GM18867 (cell line): Measurements from ENCODE around the gene PSIP1.
A peak's percentile ranks its signal among the peaks of the same experiment; 100 is the strongest.
"Not testable (repeated sequence)": the region's sequence is repeated elsewhere in the genome, so short reads cannot be mapped to it uniquely, and the experiment has no call there.

ENCODE experiments used
- ATAC-seq: cut with Tn5 transposase; IDR thresholded peaks from one replicate; pipeline ENCODE4 v1.9.1; 2021; ENCODE audit warnings: mild to moderate bottlenecking, moderate library complexity; ENCODE audit not compliant: unreplicated experiment

Gene PSIP1

GRCh38 chr9:15505921-15506320 is 4.8 kb downstream of the PSIP1 start:
- no peak for ATAC-seq

GRCh38 chr9:15501803-15502202 is 9.0 kb downstream of the PSIP1 start:
- ATAC-seq = no peak

- no peak for ATAC-seq
These were observed 9.6 kb downstream of the PSIP1 start for GRCh38 chr9:15501179-15501578.

- ATAC-seq = no peak
These were observed 11.6 kb downstream of the PSIP1 start for GRCh38 chr9:15499139-15499538.

- no peak for ATAC-seq
These were observed 12.3 kb downstream of the PSIP1 start for GRCh38 chr9:15498246-15498995.

- ATAC-seq = no peak
These were observed 18.2 kb downstream of the PSIP1 start for GRCh38 chr9:15492485-15493150.

- no peak for ATAC-seq
These were observed 18.8 kb downstream of the PSIP1 start for GRCh38 chr9:15491950-15492349.

GRCh38 chr9:15485836-15486666 is 24.7 kb downstream of the PSIP1 start:
- no peak for ATAC-seq

GRCh38 chr9:15484802-15485201 is 26.0 kb downstream of the PSIP1 start:
- ATAC-seq = no peak

GRCh38 chr9:15482146-15482545 is 28.6 kb downstream of the PSIP1 start:
- ATAC-seq = no peak

- no peak for ATAC-seq
These were observed 30.7 kb downstream of the PSIP1 start for GRCh38 chr9:15480028-15480427.

- peak; percentile 73 for ATAC-seq
These were observed 34.7 kb downstream of the PSIP1 start for GRCh38 chr9:15475923-15476536.

GRCh38 chr9:15469862-15470261 is 40.9 kb downstream of the PSIP1 start:
- no peak for ATAC-seq

GRCh38 chr9:15469406-15469805 is 41.4 kb downstream of the PSIP1 start:
- ATAC-seq = no peak

GRCh38 chr9:15468145-15468544 is 42.6 kb downstream of the PSIP1 start:
- no peak for ATAC-seq

- ATAC-seq = no peak
These were observed 49.2 kb downstream of the PSIP1 start for GRCh38 chr9:15461601-15462000.

GRCh38 chr9:15461056-15461455 is 49.7 kb downstream of the PSIP1 start:
- ATAC-seq = no peak

- ATAC-seq = no peak
These were observed 56.8 kb downstream of the PSIP1 start for GRCh38 chr9:15453956-15454355.

- no peak for ATAC-seq
These were observed 66.6 kb downstream of the PSIP1 start for GRCh38 chr9:15444141-15444540.

- not testable (repeated sequence) for ATAC-seq
These were observed 68.5 kb downstream of the PSIP1 start for GRCh38 chr9:15442264-15442663.

- not testable (repeated sequence) for ATAC-seq
These were observed 68.9 kb downstream of the PSIP1 start for GRCh38 chr9:15441841-15442240.
